Neural cell (in vitro differentiated cells): ENCODE data around the gene EFCAB7.

Experiments
- CTCF ChIP-seq: fragments of 450-650 bp; IDR thresholded peaks from 2 replicates; pipeline ENCODE4 v1.5.1; 2014; ENCODE audit warnings: antibody characterized with exemption, mild to moderate bottlenecking, moderate library complexity; ENCODE audit not compliant: poor library complexity, severe bottlenecking
- EP300 ChIP-seq: fragments of 450-650 bp; conservative IDR thresholded peaks from 2 replicates; pipeline ENCODE4 v1.6.1; 2014; ENCODE audit warnings: antibody characterized with exemption, mild to moderate bottlenecking, moderate library complexity; ENCODE audit not compliant: poor library complexity, severe bottlenecking
- EZH2 ChIP-seq: fragments of 200-600, 300-800 bp; shearing (Covaris generic), sonication (generic); IDR thresholded peaks from 2 replicates; pipeline ENCODE4 v1.6.1; 2014; ENCODE audit warnings: antibody characterized with exemption, low read length, borderline replicate concordance, mild to moderate bottlenecking; ENCODE audit not compliant: insufficient read depth, poor library complexity, severe bottlenecking
- MXI1 ChIP-seq: fragments of 450-650 bp; conservative IDR thresholded peaks from 2 replicates; pipeline ENCODE4 v1.6.1; 2014; ENCODE audit warnings: antibody characterized with exemption, mild to moderate bottlenecking; ENCODE audit not compliant: poor library complexity, severe bottlenecking
- POLR2AphosphoS5 ChIP-seq: IDR thresholded peaks from 2 replicates; pipeline ENCODE4 v1.6.1; 2012
- RAD21 ChIP-seq: fragments of 450-650 bp; conservative IDR thresholded peaks from 2 replicates; pipeline ENCODE4 v1.6.1; 2014; ENCODE audit warnings: antibody characterized with exemption, mild to moderate bottlenecking, moderate library complexity
- REST ChIP-seq: IDR thresholded peaks from 2 replicates; pipeline ENCODE4 v1.6.1; 2012; ENCODE audit warnings: borderline replicate concordance
- SMC3 ChIP-seq: fragments of 450-650 bp; conservative IDR thresholded peaks from 2 replicates; pipeline ENCODE4 v1.6.1; 2014; ENCODE audit warnings: antibody characterized with exemption, mild to moderate bottlenecking, moderate library complexity; ENCODE audit not compliant: poor library complexity

GRCh38 chr1:63498106-63498505 lies 25.2 kb upstream of the EFCAB7 start:
- TF ChIP-seq CTCF (no peak), EP300 (no peak), RAD21 (no peak), EZH2 (no peak), POLR2AphosphoS5 (no peak), REST (no peak), MXI1 (no peak), SMC3 (no peak)
